Keratinocyte (primary cell): ENCODE results near the gene AMBP. TPM values are rescaled to one million over a fixed set of nuclear protein-coding genes. Genes with fewer than 3 reads are reported as not detected.

Experiments
- DNase-seq: peaks from one replicate; pipeline ENCODE4 v3.0.0-alpha.2; 2011; ENCODE audit warnings: low read depth, missing footprints, low spot score
- FAIRE-seq: peaks from 2 replicates; lab custom pipeline; 2011; peaks lifted over from hg19 to GRCh38; lab: Jason Lieb, UNC
- H2AFZ ChIP-seq: 2 replicates; pipeline ENCODE4 v1.6.0; 2012; ENCODE audit warnings: low read length, control low read depth, inconsistent platforms; ENCODE audit not compliant: control insufficient read depth
- H3K27ac ChIP-seq: 2 replicates; pipeline ENCODE4 v1.5.1; 2011; ENCODE audit warnings: low read length; ENCODE audit not compliant: control insufficient read depth, insufficient read depth
- H3K27me3 ChIP-seq: 3 replicates; pipeline ENCODE4 v1.6.0; 2011; ENCODE audit warnings: low read length; ENCODE audit not compliant: control insufficient read depth, insufficient read depth; ENCODE audit errors: extremely low read depth
- H3K36me3 ChIP-seq, 2 experiments: 2 replicates in 1 of 2; 3 replicates in 1 of 2; pipeline ENCODE4 v1.5.1; 2011; ENCODE audit warnings: low read length in 2 of 2, mild to moderate bottlenecking in 1 of 2; ENCODE audit not compliant: control insufficient read depth in 2 of 2, insufficient read depth in 2 of 2; ENCODE audit errors: extremely low read depth in 1 of 2
- H3K4me1 ChIP-seq: 3 replicates; pipeline ENCODE4 v1.5.1; 2011; ENCODE audit warnings: low read length; ENCODE audit not compliant: control insufficient read depth, insufficient read depth; ENCODE audit errors: extremely low read depth
- H3K4me2 ChIP-seq: 3 replicates; pipeline ENCODE4 v1.6.0; 2011; ENCODE audit warnings: low read depth, low read length; ENCODE audit not compliant: control insufficient read depth, insufficient read depth; ENCODE audit errors: extremely low read depth
- H3K4me3 ChIP-seq, 3 experiments: fragments of 200-600 bp in 1 of 3; sonication (generic) in 1 of 3; 2 replicates in 2 of 3; 3 replicates in 1 of 3; pipeline ENCODE4 v1.5.1; 2011 to 2016; ENCODE audit warnings: low read length in 3 of 3, mild to moderate bottlenecking in 3 of 3, control low read depth in 2 of 3, inconsistent platforms in 1 of 3, low read depth in 1 of 3, mixed read lengths in 1 of 3, mixed run types in 1 of 3, moderate library complexity in 1 of 3; ENCODE audit not compliant: control insufficient read depth in 2 of 3, insufficient read depth in 2 of 3; ENCODE audit errors: extremely low read depth in 1 of 3
- H3K79me2 ChIP-seq: 2 replicates; pipeline ENCODE4 v1.6.0; 2012; ENCODE audit warnings: low read length; ENCODE audit not compliant: control insufficient read depth, insufficient read depth
- H3K9ac ChIP-seq: 3 replicates; pipeline ENCODE4 v1.6.0; 2011; ENCODE audit warnings: low read length; ENCODE audit not compliant: control insufficient read depth, insufficient read depth; ENCODE audit errors: extremely low read depth
- H3K9me1 ChIP-seq: 3 replicates; pipeline ENCODE4 v1.6.0; 2011; ENCODE audit warnings: low read length; ENCODE audit not compliant: control insufficient read depth, insufficient read depth; ENCODE audit errors: extremely low read depth
- H3K9me3 ChIP-seq: 2 replicates; pipeline ENCODE4 v1.5.1; 2012; ENCODE audit warnings: low read depth, low read length; ENCODE audit not compliant: control insufficient read depth
- H4K20me1 ChIP-seq: 3 replicates; pipeline ENCODE4 v1.6.0; 2011; ENCODE audit warnings: low read length; ENCODE audit not compliant: control insufficient read depth, insufficient read depth; ENCODE audit errors: extremely low read depth
- EZH2 ChIP-seq: IDR thresholded peaks from one replicate; pipeline ENCODE4 v1.6.1; 2012; ENCODE audit warnings: inconsistent platforms, mild to moderate bottlenecking, low read length, moderate library complexity
- dilution Hi-C: fragments of 300-500 bp; cut with MboI; formaldehyde crosslinking; loops from one replicate; pipeline ENCODE4 v1.7.0; 2020; ENCODE audit warnings: low sequenced_read_pairs; ENCODE audit not compliant: extremely low pct_ligation_motif_present
- polyA plus RNA-seq, 5 experiments: library from polyadenylated mRNA; depleted of rRNA in 3 of 5; stranded (reverse) in 3 of 5; stranded (forward) in 1 of 5; unstranded in 1 of 5; fragments of >200 nt; gene quantifications; 1 replicate in 1 of 5; 2 replicates in 3 of 5; 3 replicates in 1 of 5; pipeline versions ENCODE4 v1.2.1 to v1.2.3, GENCODE V29; 2011 to 2012; ENCODE audit warnings: missing spikeins in 2 of 5, low read depth in 1 of 5, low replicate concordance in 1 of 5
- TF ChIP-seq, protein P1 (sequence below), 3 experiments: IDR thresholded peaks in 1 of 3; conservative IDR thresholded peaks in 1 of 3; optimal IDR thresholded peaks in 1 of 3; 2 replicates in 2 of 3; 3 replicates in 1 of 3; pipeline versions ENCODE3 to v1.5.1; 2011; ENCODE audit warnings: low read length in 3 of 3, mild to moderate bottlenecking in 3 of 3, moderate library complexity in 2 of 3, control low read depth in 1 of 3, inconsistent platforms in 1 of 3; ENCODE audit not compliant: insufficient read depth in 2 of 3; ENCODE audit errors: extremely low read depth in 1 of 3

Gene AMBP
- polyA plus RNA-seq, 1 donor (not counting 4 experiments of a cell fraction or from before 2014, with no cell fraction given): not detected

DNA sequence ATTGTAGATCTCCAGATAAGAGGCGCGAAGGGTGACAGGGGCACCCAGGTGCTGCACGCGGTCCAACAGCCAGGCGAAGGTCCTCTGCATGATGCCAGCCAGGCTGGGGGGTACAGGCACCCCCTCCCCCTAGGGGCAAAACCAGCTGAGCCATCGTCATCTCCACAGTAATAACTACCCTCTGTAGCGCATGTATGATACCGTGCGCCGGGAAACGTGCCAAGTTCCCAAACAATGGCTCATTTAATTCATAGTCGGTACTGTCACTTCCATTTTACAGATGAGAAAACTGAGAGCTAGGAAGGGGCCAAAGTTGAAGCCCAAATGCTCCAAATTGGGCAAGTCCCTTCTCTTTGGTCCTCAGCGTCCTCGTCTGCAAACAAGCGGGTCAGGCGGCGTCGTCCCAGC, 19.5 kb upstream of the AMBP start:
- no peaks in the 10 kb centered on the region for H3K9me1 ChIP-seq
- no peak for FAIRE-seq
- no peak overlapping the region for H3K27ac ChIP-seq
- no peaks in the 10 kb centered on the region for H3K79me2 ChIP-seq
- H4K20me1 ChIP-seq: no peaks in the 10 kb centered on the region
- peaks cover 4% of the 10 kb centered on the region for H3K4me1 ChIP-seq
- H3K9me3 ChIP-seq: peaks cover 3% of the 10 kb centered on the region
- H2AFZ ChIP-seq: peak overlapping the region; percentile 53
- DNase-seq: no peak
- TF ChIP-seq EZH2: no peak
- TF ChIP-seq, protein P1, sequence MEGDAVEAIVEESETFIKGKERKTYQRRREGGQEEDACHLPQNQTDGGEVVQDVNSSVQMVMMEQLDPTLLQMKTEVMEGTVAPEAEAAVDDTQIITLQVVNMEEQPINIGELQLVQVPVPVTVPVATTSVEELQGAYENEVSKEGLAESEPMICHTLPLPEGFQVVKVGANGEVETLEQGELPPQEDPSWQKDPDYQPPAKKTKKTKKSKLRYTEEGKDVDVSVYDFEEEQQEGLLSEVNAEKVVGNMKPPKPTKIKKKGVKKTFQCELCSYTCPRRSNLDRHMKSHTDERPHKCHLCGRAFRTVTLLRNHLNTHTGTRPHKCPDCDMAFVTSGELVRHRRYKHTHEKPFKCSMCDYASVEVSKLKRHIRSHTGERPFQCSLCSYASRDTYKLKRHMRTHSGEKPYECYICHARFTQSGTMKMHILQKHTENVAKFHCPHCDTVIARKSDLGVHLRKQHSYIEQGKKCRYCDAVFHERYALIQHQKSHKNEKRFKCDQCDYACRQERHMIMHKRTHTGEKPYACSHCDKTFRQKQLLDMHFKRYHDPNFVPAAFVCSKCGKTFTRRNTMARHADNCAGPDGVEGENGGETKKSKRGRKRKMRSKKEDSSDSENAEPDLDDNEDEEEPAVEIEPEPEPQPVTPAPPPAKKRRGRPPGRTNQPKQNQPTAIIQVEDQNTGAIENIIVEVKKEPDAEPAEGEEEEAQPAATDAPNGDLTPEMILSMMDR (optimal IDR thresholded peaks at IDR 0.05 in 1 of 3, IDR thresholded peaks at IDR 0.05 in 1 of 3, conservative IDR thresholded peaks at IDR 0.05 in 1 of 3; ENCODE audit: extremely low read depth in 1 of 3, insufficient read depth in 2 of 3, low read length in 3 of 3): no peak
- peaks cover 22% of the 10 kb centered on the region for H3K27me3 ChIP-seq
- H3K4me2 ChIP-seq: peak overlapping the region; percentile 64
- H3K4me3 ChIP-seq: peak overlapping the region; percentile 49 to 60 (median 51)
- H3K36me3 ChIP-seq: no peaks in the 10 kb centered on the region
- peak overlapping the region; percentile 28 for H3K9ac ChIP-seq
- dilution Hi-C loops: no loop called here

DNA sequence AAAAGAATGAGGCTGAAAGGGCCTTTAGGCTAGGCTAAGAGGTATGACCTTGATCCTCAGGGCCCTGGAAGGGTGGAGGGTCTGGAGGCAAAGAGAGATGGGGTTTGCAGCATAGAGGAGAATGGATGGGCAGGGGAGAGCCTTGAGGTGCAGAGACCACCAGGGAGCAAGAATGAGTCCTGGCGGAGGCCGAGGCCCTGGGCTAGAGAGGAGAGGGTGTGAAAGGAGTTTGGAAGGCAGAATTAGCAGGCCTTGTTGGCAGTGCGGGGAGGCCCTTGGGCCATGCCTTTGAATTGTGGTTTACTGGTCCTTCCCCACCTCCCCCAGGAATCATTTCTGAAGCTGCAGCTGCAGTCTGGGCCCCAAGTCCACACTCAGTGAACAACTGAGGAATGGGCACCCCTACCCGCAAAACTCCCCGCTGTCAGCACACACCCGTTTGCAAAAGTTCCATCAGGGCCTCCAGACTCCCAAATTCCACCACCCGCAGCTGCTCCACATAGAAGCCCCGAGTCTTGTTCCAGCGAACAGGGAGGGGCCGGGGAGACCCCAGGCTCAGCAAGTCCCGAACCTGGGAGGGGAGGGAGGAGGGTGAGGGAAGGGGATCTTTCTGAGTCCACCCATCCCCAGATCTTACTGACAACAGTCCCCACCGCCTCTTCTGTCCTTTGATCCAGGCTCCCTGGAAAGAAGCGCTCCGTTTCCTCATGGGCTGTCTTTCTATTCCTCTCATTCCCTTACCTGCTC, 18.9 kb upstream of the AMBP start:
- TF ChIP-seq, protein P1 (optimal IDR thresholded peaks at IDR 0.05 in 1 of 3, IDR thresholded peaks at IDR 0.05 in 1 of 3, conservative IDR thresholded peaks at IDR 0.05 in 1 of 3; ENCODE audit: extremely low read depth in 1 of 3, insufficient read depth in 2 of 3, low read length in 3 of 3): no peak
- no peak for TF ChIP-seq EZH2
- no peak for FAIRE-seq
- H3K4me2 ChIP-seq: no peak overlapping the region

More for the DNA sequence above, 18.9 kb upstream of the AMBP start:
- Histone ChIP-seq H3K4me3 (peak overlapping the region in 1 of 3 experiments; percentile 60), H3K4me1 (peaks cover 4% of the 10 kb centered on the region), H3K27ac (no peak overlapping the region), H3K27me3 (peaks cover 22% of the 10 kb centered on the region), H3K9me3 (peaks cover 3% of the 10 kb centered on the region), H3K9me1 (no peaks in the 10 kb centered on the region), H3K36me3 (no peaks in the 10 kb centered on the region), H2AFZ (no peak overlapping the region), H3K79me2 (no peaks in the 10 kb centered on the region), H3K9ac (no peak overlapping the region), H4K20me1 (no peaks in the 10 kb centered on the region)
- dilution Hi-C loops: no loop called here
- no peak for DNase-seq
